A204.1 (cell line): ENCODE measurements around the gene JARID2.

Experiments used
- FAIRE-seq: peaks from 2 replicates; lab custom pipeline; 2012; peaks lifted over from hg19 to GRCh38; lab: Jason Lieb, UNC

JARID2 gene

GRCh38 chr6:15378272-15378671, 132.4 kb downstream of the JARID2 start:
- no peak for FAIRE-seq

- FAIRE-seq, result no peak
Measured at GRCh38 chr6:15378866-15379265, 133.0 kb downstream of the JARID2 start.

GRCh38 chr6:15380351-15380750, 134.5 kb downstream of the JARID2 start:
- FAIRE-seq, result no peak

- no peak for FAIRE-seq
Measured at GRCh38 chr6:15382089-15382488, 136.2 kb downstream of the JARID2 start.

GRCh38 chr6:15382712-15383111, 136.8 kb downstream of the JARID2 start:
- FAIRE-seq, result no peak

GRCh38 chr6:15384901-15385300, 139.0 kb downstream of the JARID2 start:
- no peak for FAIRE-seq

GRCh38 chr6:15385521-15385920, 139.7 kb downstream of the JARID2 start:
- FAIRE-seq, result no peak

GRCh38 chr6:15386110-15386755, 140.4 kb downstream of the JARID2 start:
- FAIRE-seq, result no peak

GRCh38 chr6:15386756-15387112, 140.9 kb downstream of the JARID2 start:
- FAIRE-seq, result no peak

- no peak for FAIRE-seq
Measured at GRCh38 chr6:15387118-15387517, 141.2 kb downstream of the JARID2 start.

- no peak for FAIRE-seq
Measured at GRCh38 chr6:15389084-15389764, 143.4 kb downstream of the JARID2 start.

GRCh38 chr6:15389765-15390723, 144.2 kb downstream of the JARID2 start:
- no peak for FAIRE-seq

- FAIRE-seq, result no peak
Measured at GRCh38 chr6:15391500-15391899, 145.6 kb downstream of the JARID2 start.

GRCh38 chr6:15392182-15392581, 146.3 kb downstream of the JARID2 start:
- no peak for FAIRE-seq

- FAIRE-seq, result no peak
Measured at GRCh38 chr6:15393605-15394004, 147.7 kb downstream of the JARID2 start.

- no peak for FAIRE-seq
Measured at GRCh38 chr6:15395087-15395486, 149.2 kb downstream of the JARID2 start.

GRCh38 chr6:15396808-15397207, 150.9 kb downstream of the JARID2 start:
- no peak for FAIRE-seq

- no peak for FAIRE-seq
Measured at GRCh38 chr6:15398633-15399275, 152.9 kb downstream of the JARID2 start.

- no peak for FAIRE-seq
Measured at GRCh38 chr6:15399641-15400470, 154.0 kb downstream of the JARID2 start.

GRCh38 chr6:15400572-15401004, 154.7 kb downstream of the JARID2 start:
- FAIRE-seq, result no peak

GRCh38 chr6:15401120-15401519, 155.3 kb downstream of the JARID2 start:
- FAIRE-seq, result no peak
